GM12878 (cell line): Measurements from ENCODE around the gene UNC93A. TPM values are rescaled to one million over a fixed set of nuclear protein-coding genes. Genes with fewer than 3 reads are reported as not detected.
"Not testable (repeated sequence)": the region's sequence is repeated elsewhere in the genome, so short reads cannot be mapped to it uniquely, and the experiment has no call there.

Source experiments
- ATAC-seq: fragments of 200-7000 bp; cut with Tn5 transposase; 3 replicates; pipeline ENCODE4 v1.9.1; 2020; ENCODE audit warnings: mild to moderate bottlenecking, moderate library complexity
- BruUV-seq: library from RNA; stranded (reverse); fragments of 400-500 nt; replicated peaks from 2 replicates; lab custom pipeline; 2021; lab: Mats Ljungman, UMichigan
- CTCF ChIA-PET: fragments of 300-600 bp; sonication (Branson Sonifier 250); formaldehyde crosslinking; extraction: SDS; loops from one replicate; lab custom pipeline; 2021; ENCODE audit warnings: inconsistent platforms; lab: Yijun Ruan, JAX
- POLR2A ChIA-PET: fragments of 350-600 bp; formaldehyde crosslinking; extraction: SDS; loops from one replicate; lab custom pipeline; 2021; ENCODE audit warnings: inconsistent platforms; lab: Charles Lee
- RAD21 ChIA-PET: fragments of 300-600 bp; sonication (Branson Sonifier 250); formaldehyde crosslinking; loops from one replicate; lab custom pipeline; 2023; ENCODE audit warnings: antibody characterized with exemption; ENCODE audit not compliant: unreplicated experiment; lab: Charles Lee
- SMC1A ChIA-PET: fragments of 300-600 bp; sonication (Branson Sonifier 250); formaldehyde crosslinking; loops from one replicate; lab custom pipeline; 2023; ENCODE audit not compliant: unreplicated experiment, uncharacterized antibody; lab: Charles Lee
- DNase-seq: peaks from one replicate; pipeline ENCODE4 v3.0.0-alpha.2; 2011; ENCODE audit warnings: low read depth, low spot score
- FAIRE-seq: peaks from 3 replicates; lab custom pipeline; 2011; peaks lifted over from hg19 to GRCh38; lab: Jason Lieb, UNC
- H2AFZ ChIP-seq: 2 replicates; pipeline ENCODE4 v1.6.0; 2011; ENCODE audit warnings: low read depth, low read length, control low read depth; ENCODE audit not compliant: control insufficient read depth
- H3K27ac ChIP-seq: 2 replicates; pipeline ENCODE4 v1.5.1; 2011; ENCODE audit warnings: control low read depth; ENCODE audit not compliant: control insufficient read depth, insufficient read depth
- H3K27me3 ChIP-seq, 2 experiments: replicated peaks in 1 of 2; 2 replicates each; pipeline versions ENCODE4 v1.6.0 to v1.6.1; 2011; ENCODE audit warnings: low read length in 1 of 2; ENCODE audit not compliant: control insufficient read depth in 2 of 2, insufficient read depth in 2 of 2
- H3K36me3 ChIP-seq, 2 experiments: 2 replicates each; pipeline ENCODE4 v1.5.1; 2011; ENCODE audit warnings: low read length in 1 of 2; ENCODE audit not compliant: control insufficient read depth in 2 of 2, insufficient read depth in 2 of 2
- H3K4me1 ChIP-seq: 2 replicates; pipeline ENCODE4 v1.6.1; 2011; ENCODE audit warnings: mild to moderate bottlenecking, low read length, moderate library complexity, mixed read lengths; ENCODE audit not compliant: control insufficient read depth, insufficient read depth
- H3K4me2 ChIP-seq: 2 replicates; pipeline ENCODE4 v1.6.0; 2011; ENCODE audit warnings: control low read depth; ENCODE audit not compliant: control insufficient read depth, insufficient read depth
- H3K4me3 ChIP-seq: fragments of 200-600 bp; sonication (generic); 2 replicates; pipeline ENCODE4 v1.5.1; 2016
- H3K79me2 ChIP-seq: 2 replicates; pipeline ENCODE4 v1.6.0; 2011; ENCODE audit warnings: low read length; ENCODE audit not compliant: control insufficient read depth, insufficient read depth
- H3K9ac ChIP-seq: 2 replicates; pipeline ENCODE4 v1.8.0; 2011; ENCODE audit warnings: low read length, control low read depth, mixed read lengths; ENCODE audit not compliant: control insufficient read depth, insufficient read depth
- H3K9me3 ChIP-seq: replicated peaks from 3 replicates; pipeline ENCODE4 v1.5.1; 2011; ENCODE audit warnings: mild to moderate bottlenecking, low read length; ENCODE audit not compliant: control insufficient read depth, insufficient read depth
- H4K20me1 ChIP-seq: 2 replicates; pipeline ENCODE4 v1.6.0; 2011; ENCODE audit not compliant: control insufficient read depth, insufficient read depth
- ATF7 ChIP-seq: fragments of 450-650 bp; IDR thresholded peaks from 2 replicates; pipeline ENCODE4 v1.6.1; 2016; ENCODE audit warnings: low read depth, mild to moderate bottlenecking
- CBX3 ChIP-seq: fragments of 200-600 bp; sonication (generic); IDR thresholded peaks from 2 replicates; pipeline ENCODE4 v1.6.1; 2016; ENCODE audit warnings: low read depth, borderline replicate concordance
- EP300 ChIP-seq, 2 experiments: fragments of 150-350 bp in 1 of 2; IDR thresholded peaks; 2 replicates each; pipeline ENCODE4 v1.6.1; 2011 to 2012; ENCODE audit warnings: low read depth in 2 of 2, low read length in 2 of 2, borderline replicate concordance in 1 of 2, improper control_type of control experiment in 1 of 2, inconsistent platforms in 1 of 2; ENCODE audit not compliant: control insufficient read depth in 1 of 2
- LARP7 ChIP-seq: fragments of 450-650 bp; IDR thresholded peaks from 2 replicates; pipeline ENCODE4 v1.6.1; 2017; ENCODE audit warnings: mild to moderate bottlenecking
- RBBP5 ChIP-seq: fragments of 200-600 bp; sonication (generic); conservative IDR thresholded peaks from 2 replicates; pipeline ENCODE4 v1.6.1; 2016
- TCF3 ChIP-seq: IDR thresholded peaks from 2 replicates; pipeline ENCODE4 v1.6.1; 2012; ENCODE audit warnings: low read depth, mild to moderate bottlenecking, low read length, borderline replicate concordance; ENCODE audit not compliant: insufficient read depth
- WRNIP1 ChIP-seq: IDR thresholded peaks from 2 replicates; pipeline ENCODE4 v1.6.1; 2011; ENCODE audit warnings: low read depth, low read length, improper control_type of control experiment, borderline replicate concordance
- WGBS: methylation state at CpG from one replicate; pipeline ENCODE4 v1.1.6; 2016; ENCODE audit warnings: low lambda C conversion rate; ENCODE audit not compliant: insufficient replicate concordance, insufficient coverage; ENCODE audit errors: missing lambda C conversion rate; 5-methylcytosine and 5-hydroxymethylcytosine counted together
- in situ Hi-C: fragments of 300-500 bp; cut with MboI; formaldehyde crosslinking; loops from 9 replicates; pipeline ENCODE4 v1.14.3; 2018; ENCODE audit warnings: mixed read lengths
- intact Hi-C: fragments of 100-400 bp; cut with micrococcal nuclease; formaldehyde crosslinking; loops from one replicate; pipeline ENCODE4 v1.14.2; 2022; ENCODE audit not compliant: unreplicated experiment
- polyA plus RNA-seq, 11 experiments: library from polyadenylated mRNA; depleted of rRNA in 4 of 11; unstranded in 6 of 11; stranded (reverse) in 5 of 11; fragments of >200 nt; fragmentation: Nextera tagmentation in 4 of 11; fragmentation: Illumina TruSeq in 1 of 11; extraction: Ambion mirVana in 4 of 11; extraction: Trizol in 1 of 11; gene quantifications; 1 replicate in 1 of 11; 2 replicates in 10 of 11; pipeline versions ENCODE4 v1.2.1 to v1.2.3, GENCODE V29; 2011 to 2016; ENCODE audit warnings: inconsistent platforms in 2 of 11, missing spikeins in 2 of 11, low read depth in 1 of 11
- total RNA-seq, 4 experiments: library from RNA; depleted of rRNA in 3 of 4; stranded (reverse); fragments of >200 nt in 3 of 4; fragmentation: Illumina TruSeq in 1 of 4; extraction: Trizol in 1 of 4; gene quantifications; 2 replicates each; pipeline versions ENCODE4 v1.2.1 to v1.2.3, GENCODE V29; 2013 to 2021

UNC93A gene
- total and polyA plus RNA-seq, 10 of the 15 experiments (the other 5 are each of a cell fraction or from before 2014, with no cell fraction given), result 0.37 TPM; not detected in 9

DNA sequence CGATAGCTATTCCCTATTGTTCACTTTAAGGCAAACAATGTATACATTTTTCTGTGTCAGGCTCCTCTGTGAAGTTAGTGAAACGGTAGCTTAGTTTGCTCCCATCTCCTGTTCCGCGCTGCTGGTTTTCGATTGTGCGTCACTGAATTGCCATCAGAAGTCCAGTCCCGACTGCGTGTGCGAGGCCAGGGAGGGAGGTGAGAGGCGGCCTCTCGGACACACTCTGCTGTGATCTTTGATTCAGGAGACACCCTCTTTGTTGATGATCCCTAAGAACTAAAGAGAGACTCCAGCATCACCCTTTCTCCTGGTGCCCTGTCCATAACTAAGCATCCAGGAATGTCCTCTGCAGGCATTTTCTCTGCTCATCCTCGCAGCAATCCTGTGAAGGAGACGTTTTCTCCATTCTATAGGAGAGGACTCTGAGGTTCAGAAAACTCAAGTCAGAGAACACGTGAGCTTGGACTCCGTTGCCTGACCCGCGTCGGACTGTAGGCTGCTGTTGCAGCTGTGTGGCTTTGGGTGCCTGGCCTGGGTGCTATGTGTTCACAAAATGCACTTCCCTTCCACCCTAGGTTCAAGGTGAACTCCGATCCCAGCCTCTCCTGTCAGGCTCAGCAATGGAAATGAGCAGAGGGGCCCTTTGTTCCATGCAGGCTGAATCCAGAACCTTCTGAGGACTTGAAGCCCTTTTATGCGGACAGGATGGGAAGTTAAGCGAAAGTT lies 24.1 kb upstream of the UNC93A start:
- TF ChIP-seq EP300 (IDR thresholded peaks at IDR 0.05; ENCODE audit: borderline replicate concordance in 1 of 2, control insufficient read depth in 1 of 2, low read depth in 2 of 2, low read length in 2 of 2) (no peak), CBX3 (no peak), ATF7 (no peak), LARP7 (no peak), TCF3 (no peak), RBBP5 (no peak), WRNIP1 (no peak)
- TF ChIP-seq, all 136 proteins: peak for 0
- H3K9ac ChIP-seq, result no peak overlapping the region
- no peak overlapping the region for H2AFZ ChIP-seq
- ChIA-PET RAD21 (no interaction called here), SMC1A (no interaction called here), POLR2A (no interaction called here), CTCF (no interaction called here)
- H3K4me2 ChIP-seq, result no peak overlapping the region
- no peaks in the 10 kb centered on the region for H3K79me2 ChIP-seq
- no peaks in the 10 kb centered on the region for H3K9me3 ChIP-seq
- 75% methylated on average over 20 of the region's 21 CpGs for WGBS
- H3K36me3 ChIP-seq, result no peaks in the 10 kb centered on the region
- ATAC-seq (no peak), DNase-seq (no peak), FAIRE-seq (no peak)
- H3K27ac ChIP-seq, result no peak overlapping the region
- H3K4me1 ChIP-seq, result no peaks in the 10 kb centered on the region
- H3K4me3 ChIP-seq, result no peak overlapping the region
- in situ Hi-C loops (no loop called here), intact Hi-C loops (no loop called here)
- H4K20me1 ChIP-seq, result no peaks in the 10 kb centered on the region
- no TSS peak for BruUV-seq
- H3K27me3 ChIP-seq, result no peaks in the 10 kb centered on the region; a peak in 1 of 4 replicates

DNA sequence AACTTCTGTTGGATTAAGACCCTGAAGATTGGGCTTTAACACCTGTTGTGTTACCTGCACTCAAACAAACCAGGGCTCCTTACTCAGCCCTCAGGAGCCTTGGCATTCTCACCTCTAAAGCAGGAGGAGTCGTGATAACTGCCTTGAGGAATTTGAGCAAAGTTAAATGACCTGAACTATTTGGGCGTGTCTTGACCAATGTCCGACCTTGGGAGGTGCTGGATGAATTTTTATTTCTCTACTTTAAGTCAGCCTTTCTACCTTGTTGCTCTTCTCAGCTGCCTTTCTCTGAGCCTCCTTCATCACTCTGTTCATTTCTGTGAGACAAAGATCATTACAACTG lies 23.6 kb upstream of the UNC93A start:
- POLR2A ChIA-PET, CTCF ChIA-PET, H3K4me1 ChIP-seq, H3K9ac ChIP-seq, in situ Hi-C loops, H3K4me2 ChIP-seq, SMC1A ChIA-PET, H4K20me1 ChIP-seq, ATAC-seq, H3K27me3 ChIP-seq, H3K27ac ChIP-seq, BruUV-seq, intact Hi-C loops, DNase-seq, H2AFZ ChIP-seq, H3K36me3 ChIP-seq, H3K79me2 ChIP-seq, H3K4me3 ChIP-seq, FAIRE-seq, H3K9me3 ChIP-seq, RAD21 ChIA-PET: not testable (repeated sequence)
- WGBS, result 47% methylated on average over 3 of the region's 3 CpGs
